ENCODE measurements around the gene PFKFB1.

GRCh38 chrX:54944816-54945215, 49.2 kb downstream of the PFKFB1 start:
- TF ChIP-seq CTCF (IDR thresholded peaks at IDR 0.05) (no peak), POLR2A (IDR thresholded peaks at IDR 0.05) (no peak)

All from testis (tissue), 2 donors.